Activated naive CD8-positive, alpha-beta T cell (primary cell): ENCODE measurements around the gene AXDND1.

Experiments used
- H3K27ac Mint-ChIP-seq: one replicate; pipeline ENCODE4 v1.8.0; 2021; ENCODE audit warnings: mixed read lengths
- H3K27me3 Mint-ChIP-seq: one replicate; pipeline ENCODE4 v1.8.0; 2021; ENCODE audit warnings: mixed read lengths
- H3K36me3 Mint-ChIP-seq: one replicate; pipeline ENCODE4 v1.8.0; 2021; ENCODE audit warnings: mixed read lengths
- H3K4me1 Mint-ChIP-seq: one replicate; pipeline ENCODE4 v1.8.0; 2021; ENCODE audit warnings: low read depth, mixed read lengths
- H3K4me3 Mint-ChIP-seq: one replicate; pipeline ENCODE4 v1.8.0; 2021; ENCODE audit warnings: mild to moderate bottlenecking, mixed read lengths
- H3K9me3 Mint-ChIP-seq: one replicate; pipeline ENCODE4 v1.8.0; 2021; ENCODE audit warnings: low read depth, mixed read lengths

AXDND1 gene

GRCh38 chr1:179550746-179551682 is 185.2 kb downstream of the AXDND1 start:
- Mint-ChIP-seq H3K4me1 (no peaks in the 10 kb centered on the region), H3K4me3 (no peak overlapping the region), H3K9me3 (no peaks in the 10 kb centered on the region), H3K36me3 (no peaks in the 10 kb centered on the region), H3K27ac (no peak overlapping the region), H3K27me3 (peaks cover 7% of the 10 kb centered on the region)

- peaks cover 7% of the 10 kb centered on the region for H3K27me3 Mint-ChIP-seq
- no peak overlapping the region for H3K4me3 Mint-ChIP-seq
- H3K9me3 Mint-ChIP-seq, result no peaks in the 10 kb centered on the region
- H3K27ac Mint-ChIP-seq, result no peak overlapping the region
- no peaks in the 10 kb centered on the region for H3K36me3 Mint-ChIP-seq
- no peaks in the 10 kb centered on the region for H3K4me1 Mint-ChIP-seq
These were observed 188.7 kb downstream of the AXDND1 start for GRCh38 chr1:179554427-179554826.

GRCh38 chr1:179558078-179558477 is 192.3 kb downstream of the AXDND1 start:
- Mint-ChIP-seq H3K4me3 (no peak overlapping the region), H3K9me3 (no peaks in the 10 kb centered on the region), H3K36me3 (no peaks in the 10 kb centered on the region), H3K4me1 (no peaks in the 10 kb centered on the region), H3K27ac (no peak overlapping the region), H3K27me3 (peaks cover 7% of the 10 kb centered on the region)

GRCh38 chr1:179575497-179576314 is 209.9 kb downstream of the AXDND1 start, which contains the start of gene NPHS2:
NPHS2 (minus strand) TSS chr1:179575948; CDS start chr1:179575864, 84 bp downstream.
- Mint-ChIP-seq H3K36me3 (no peaks in the 10 kb centered on the region), H3K9me3 (no peaks in the 10 kb centered on the region), H3K4me3 (peak within 1 kb of the TSS; percentile 5), H3K4me1 (peaks cover 6% of the 10 kb centered on the region), H3K27me3 (peaks cover 44% of the 10 kb centered on the region), H3K27ac (no peak within 1 kb of the TSS)

GRCh38 chr1:179576509-179576908 is 210.7 kb downstream of the AXDND1 start:
- H3K27me3 Mint-ChIP-seq, result peaks cover 42% of the 10 kb centered on the region
- H3K9me3 Mint-ChIP-seq, result no peaks in the 10 kb centered on the region
- peak overlapping the region; percentile 5 for H3K4me3 Mint-ChIP-seq
- H3K27ac Mint-ChIP-seq, result no peak overlapping the region
- H3K36me3 Mint-ChIP-seq, result no peaks in the 10 kb centered on the region
- peaks cover 6% of the 10 kb centered on the region for H3K4me1 Mint-ChIP-seq

- Mint-ChIP-seq H3K4me1 (peaks cover 2% of the 10 kb centered on the region), H3K4me3 (no peak overlapping the region), H3K27ac (no peak overlapping the region), H3K36me3 (no peaks in the 10 kb centered on the region), H3K27me3 (peaks cover 33% of the 10 kb centered on the region), H3K9me3 (no peaks in the 10 kb centered on the region)
These were observed 218.1 kb downstream of the AXDND1 start for GRCh38 chr1:179583771-179584320.

GRCh38 chr1:179586107-179586823 is 220.5 kb downstream of the AXDND1 start:
- Mint-ChIP-seq H3K4me1 (peaks cover 2% of the 10 kb centered on the region), H3K9me3 (no peaks in the 10 kb centered on the region), H3K27ac (no peak overlapping the region), H3K4me3 (no peak overlapping the region), H3K36me3 (no peaks in the 10 kb centered on the region), H3K27me3 (peaks cover 32% of the 10 kb centered on the region)

GRCh38 chr1:179587336-179587735 is 221.6 kb downstream of the AXDND1 start:
- peaks cover 32% of the 10 kb centered on the region for H3K27me3 Mint-ChIP-seq
- H3K4me1 Mint-ChIP-seq, result peaks cover 2% of the 10 kb centered on the region
- H3K4me3 Mint-ChIP-seq, result no peak overlapping the region
- H3K9me3 Mint-ChIP-seq, result no peaks in the 10 kb centered on the region
- no peak overlapping the region for H3K27ac Mint-ChIP-seq
- no peaks in the 10 kb centered on the region for H3K36me3 Mint-ChIP-seq

GRCh38 chr1:179588425-179589024 is 222.8 kb downstream of the AXDND1 start:
- no peak overlapping the region for H3K27ac Mint-ChIP-seq
- H3K4me3 Mint-ChIP-seq, result no peak overlapping the region
- no peaks in the 10 kb centered on the region for H3K9me3 Mint-ChIP-seq
- peaks cover 2% of the 10 kb centered on the region for H3K4me1 Mint-ChIP-seq
- H3K36me3 Mint-ChIP-seq, result no peaks in the 10 kb centered on the region
- peaks cover 35% of the 10 kb centered on the region for H3K27me3 Mint-ChIP-seq

- Mint-ChIP-seq H3K27ac (no peak overlapping the region), H3K36me3 (no peaks in the 10 kb centered on the region), H3K4me1 (peaks cover 2% of the 10 kb centered on the region), H3K9me3 (no peaks in the 10 kb centered on the region), H3K4me3 (no peak overlapping the region), H3K27me3 (peaks cover 31% of the 10 kb centered on the region)
These were observed 223.7 kb downstream of the AXDND1 start for GRCh38 chr1:179589509-179589908.

GRCh38 chr1:179590671-179591070 is 224.9 kb downstream of the AXDND1 start:
- no peak overlapping the region for H3K4me3 Mint-ChIP-seq

GRCh38 chr1:179591253-179591591 is 225.5 kb downstream of the AXDND1 start:
- no peaks in the 10 kb centered on the region for H3K36me3 Mint-ChIP-seq
- no peak overlapping the region for H3K4me3 Mint-ChIP-seq
- no peaks in the 10 kb centered on the region for H3K9me3 Mint-ChIP-seq
- H3K4me1 Mint-ChIP-seq, result no peaks in the 10 kb centered on the region
- no peak overlapping the region for H3K27ac Mint-ChIP-seq
- peaks cover 26% of the 10 kb centered on the region for H3K27me3 Mint-ChIP-seq

More at GRCh38 chr1:179590671-179591070, 224.9 kb downstream of the AXDND1 start:
- peaks cover 2% of the 10 kb centered on the region for H3K4me1 Mint-ChIP-seq
- H3K36me3 Mint-ChIP-seq, result no peaks in the 10 kb centered on the region
- no peaks in the 10 kb centered on the region for H3K9me3 Mint-ChIP-seq
- H3K27ac Mint-ChIP-seq, result no peak overlapping the region
- peaks cover 28% of the 10 kb centered on the region for H3K27me3 Mint-ChIP-seq

- H3K4me3 Mint-ChIP-seq, result no peak within 1 kb of the TSS
- H3K4me1 Mint-ChIP-seq, result no peaks in the 10 kb centered on the region
- no peak within 1 kb of the TSS for H3K27ac Mint-ChIP-seq
- H3K36me3 Mint-ChIP-seq, result no peaks in the 10 kb centered on the region
- no peaks in the 10 kb centered on the region for H3K9me3 Mint-ChIP-seq
- H3K27me3 Mint-ChIP-seq, result peaks cover 23% of the 10 kb centered on the region
These were observed 226.1 kb downstream of the AXDND1 start, which contains the start of gene TDRD5 for GRCh38 chr1:179591592-179592580. TDRD5 (plus strand) TSS chr1:179591832; CDS start chr1:179592616, 784 bp downstream.
